HL-60 (cell line): ENCODE data around the gene SIGLEC8.

Experiments used
- DNase-seq, 2 experiments: peaks; one replicate each; pipeline ENCODE4 v3.0.0-alpha.2; 2010 to 2020; ENCODE audit warnings: low read depth in 1 of 2, low spot score in 1 of 2
- H3K27ac ChIP-seq: fragments of 250-450 bp; sonication (Bioruptor Pico); replicated peaks from 2 replicates; pipeline ENCODE4 v1.5.1; 2020; ENCODE audit warnings: mild to moderate bottlenecking, moderate library complexity
- H3K27me3 ChIP-seq: fragments of 250-450 bp; sonication (Bioruptor Pico); 2 replicates; pipeline ENCODE4 v1.5.1; 2021; ENCODE audit warnings: mild to moderate bottlenecking, moderate library complexity; ENCODE audit not compliant: insufficient read depth, poor library complexity, severe bottlenecking
- H3K4me3 ChIP-seq: replicated peaks from 2 replicates; pipeline ENCODE4 v1.5.1; 2011; ENCODE audit warnings: mild to moderate bottlenecking, control low read depth, low read length; ENCODE audit not compliant: insufficient read depth
- CTCF ChIP-seq: IDR thresholded peaks from one replicate; pipeline ENCODE4 v1.5.1; 2011; ENCODE audit warnings: low read length, control low read depth, inconsistent platforms; ENCODE audit not compliant: insufficient read depth
- GABPA ChIP-seq: IDR thresholded peaks from 2 replicates; pipeline ENCODE4 v1.6.1; 2012; ENCODE audit warnings: low read depth
- POLR2AphosphoS5 ChIP-seq: IDR thresholded peaks from 2 replicates; pipeline ENCODE4 v1.6.1; 2012; ENCODE audit warnings: low read depth
- REST ChIP-seq: IDR thresholded peaks from 2 replicates; pipeline ENCODE4 v1.6.1; 2012; ENCODE audit warnings: low read depth; ENCODE audit not compliant: insufficient replicate concordance
- SPI1 ChIP-seq: IDR thresholded peaks from 2 replicates; pipeline ENCODE4 v1.6.1; 2012; ENCODE audit warnings: low read depth, mild to moderate bottlenecking, borderline replicate concordance

The SIGLEC8 gene

GRCh38 chr19:51433043-51433442 lies 25.2 kb downstream of the SIGLEC8 start:
- Histone ChIP-seq H3K27me3 (no peaks in the 10 kb centered on the region), H3K4me3 (no peak overlapping the region), H3K27ac (no peak overlapping the region)
- TF ChIP-seq SPI1 = no peak
- no peak for DNase-seq

GRCh38 chr19:51431124-51431523 lies 27.1 kb downstream of the SIGLEC8 start:
- DNase-seq = peak; percentile 76 to 91
- Histone ChIP-seq H3K4me3 (no peak overlapping the region), H3K27me3 (no peaks in the 10 kb centered on the region), H3K27ac (peak overlapping the region; percentile 61)
- peak; percentile 61; the same call in 1 of the 2 replicates for TF ChIP-seq POLR2AphosphoS5
- no peak for TF ChIP-seq REST
- TF ChIP-seq GABPA = no peak
- no peak for TF ChIP-seq SPI1

- Histone ChIP-seq H3K27ac (peak overlapping the region; percentile 61), H3K27me3 (no peaks in the 10 kb centered on the region), H3K4me3 (no peak overlapping the region)
- DNase-seq = no peak
- TF ChIP-seq CTCF (no peak), REST (no peak), SPI1 (no peak), GABPA (no peak), POLR2AphosphoS5 (no peak)
Observed at GRCh38 chr19:51430221-51430620, 28.0 kb downstream of the SIGLEC8 start.

GRCh38 chr19:51427201-51427600 lies 31.1 kb downstream of the SIGLEC8 start:
- DNase-seq = no peak

More at GRCh38 chr19:51427201-51427600, 31.1 kb downstream of the SIGLEC8 start:
- Histone ChIP-seq H3K4me3 (no peak overlapping the region), H3K27ac (no peak overlapping the region), H3K27me3 (no peaks in the 10 kb centered on the region)
- no peak for TF ChIP-seq SPI1
- TF ChIP-seq POLR2AphosphoS5 = no peak
- no peak for TF ChIP-seq GABPA
- no peak for TF ChIP-seq REST
- no peak for TF ChIP-seq CTCF
